HEK293 (cell line): Measurements from ENCODE around the gene CACNA2D4.

Experiments used
- HIC1 ChIP-seq: fragments of 450-650 bp; formaldehyde crosslinking; IDR thresholded peaks from 2 replicates; pipeline ENCODE4 v1.5.1; 2016; ENCODE audit warnings: missing biosample characterization, missing genetic modification characterization
- ZNF433 ChIP-seq: fragments of 450-650 bp; formaldehyde crosslinking; IDR thresholded peaks from 2 replicates; pipeline ENCODE4 v1.5.1; 2016; ENCODE audit warnings: missing biosample characterization, missing genetic modification characterization, low read depth
- TF ChIP-seq, protein P1 (sequence below): fragments of 450-650 bp; formaldehyde crosslinking; IDR thresholded peaks from 2 replicates; pipeline ENCODE4 v1.5.1; 2016; ENCODE audit warnings: missing biosample characterization, missing genetic modification characterization
- TF ChIP-seq, protein P2 (sequence below): fragments of 450-650 bp; formaldehyde crosslinking; IDR thresholded peaks from 2 replicates; pipeline ENCODE4 v1.5.1; 2016; ENCODE audit warnings: missing biosample characterization, missing genetic modification characterization

DNA sequence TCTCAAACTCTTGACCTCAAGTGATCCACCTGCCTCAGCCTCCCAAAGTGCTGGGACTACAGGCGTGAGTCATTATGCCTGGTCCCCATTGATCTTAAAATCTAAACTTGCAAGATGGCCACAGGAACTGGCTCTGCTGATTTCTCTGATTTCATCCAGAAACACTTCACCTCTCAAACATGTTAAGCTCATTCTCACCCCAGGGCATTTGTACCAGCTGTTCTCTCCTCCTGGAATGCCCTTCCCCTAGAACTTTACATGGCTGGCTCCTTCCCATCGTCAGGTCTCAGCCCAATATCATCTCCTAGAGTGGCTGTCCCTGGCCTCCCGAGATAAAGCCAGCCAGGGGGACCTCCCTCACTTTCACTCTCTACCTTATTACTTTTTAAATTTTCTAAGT, 103.3 kb downstream of the CACNA2D4 start:
- TF ChIP-seq HIC1: no peak
- TF ChIP-seq, protein P1, sequence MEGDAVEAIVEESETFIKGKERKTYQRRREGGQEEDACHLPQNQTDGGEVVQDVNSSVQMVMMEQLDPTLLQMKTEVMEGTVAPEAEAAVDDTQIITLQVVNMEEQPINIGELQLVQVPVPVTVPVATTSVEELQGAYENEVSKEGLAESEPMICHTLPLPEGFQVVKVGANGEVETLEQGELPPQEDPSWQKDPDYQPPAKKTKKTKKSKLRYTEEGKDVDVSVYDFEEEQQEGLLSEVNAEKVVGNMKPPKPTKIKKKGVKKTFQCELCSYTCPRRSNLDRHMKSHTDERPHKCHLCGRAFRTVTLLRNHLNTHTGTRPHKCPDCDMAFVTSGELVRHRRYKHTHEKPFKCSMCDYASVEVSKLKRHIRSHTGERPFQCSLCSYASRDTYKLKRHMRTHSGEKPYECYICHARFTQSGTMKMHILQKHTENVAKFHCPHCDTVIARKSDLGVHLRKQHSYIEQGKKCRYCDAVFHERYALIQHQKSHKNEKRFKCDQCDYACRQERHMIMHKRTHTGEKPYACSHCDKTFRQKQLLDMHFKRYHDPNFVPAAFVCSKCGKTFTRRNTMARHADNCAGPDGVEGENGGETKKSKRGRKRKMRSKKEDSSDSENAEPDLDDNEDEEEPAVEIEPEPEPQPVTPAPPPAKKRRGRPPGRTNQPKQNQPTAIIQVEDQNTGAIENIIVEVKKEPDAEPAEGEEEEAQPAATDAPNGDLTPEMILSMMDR (tag by site-specific recombination): no peak
- TF ChIP-seq, protein P2, sequence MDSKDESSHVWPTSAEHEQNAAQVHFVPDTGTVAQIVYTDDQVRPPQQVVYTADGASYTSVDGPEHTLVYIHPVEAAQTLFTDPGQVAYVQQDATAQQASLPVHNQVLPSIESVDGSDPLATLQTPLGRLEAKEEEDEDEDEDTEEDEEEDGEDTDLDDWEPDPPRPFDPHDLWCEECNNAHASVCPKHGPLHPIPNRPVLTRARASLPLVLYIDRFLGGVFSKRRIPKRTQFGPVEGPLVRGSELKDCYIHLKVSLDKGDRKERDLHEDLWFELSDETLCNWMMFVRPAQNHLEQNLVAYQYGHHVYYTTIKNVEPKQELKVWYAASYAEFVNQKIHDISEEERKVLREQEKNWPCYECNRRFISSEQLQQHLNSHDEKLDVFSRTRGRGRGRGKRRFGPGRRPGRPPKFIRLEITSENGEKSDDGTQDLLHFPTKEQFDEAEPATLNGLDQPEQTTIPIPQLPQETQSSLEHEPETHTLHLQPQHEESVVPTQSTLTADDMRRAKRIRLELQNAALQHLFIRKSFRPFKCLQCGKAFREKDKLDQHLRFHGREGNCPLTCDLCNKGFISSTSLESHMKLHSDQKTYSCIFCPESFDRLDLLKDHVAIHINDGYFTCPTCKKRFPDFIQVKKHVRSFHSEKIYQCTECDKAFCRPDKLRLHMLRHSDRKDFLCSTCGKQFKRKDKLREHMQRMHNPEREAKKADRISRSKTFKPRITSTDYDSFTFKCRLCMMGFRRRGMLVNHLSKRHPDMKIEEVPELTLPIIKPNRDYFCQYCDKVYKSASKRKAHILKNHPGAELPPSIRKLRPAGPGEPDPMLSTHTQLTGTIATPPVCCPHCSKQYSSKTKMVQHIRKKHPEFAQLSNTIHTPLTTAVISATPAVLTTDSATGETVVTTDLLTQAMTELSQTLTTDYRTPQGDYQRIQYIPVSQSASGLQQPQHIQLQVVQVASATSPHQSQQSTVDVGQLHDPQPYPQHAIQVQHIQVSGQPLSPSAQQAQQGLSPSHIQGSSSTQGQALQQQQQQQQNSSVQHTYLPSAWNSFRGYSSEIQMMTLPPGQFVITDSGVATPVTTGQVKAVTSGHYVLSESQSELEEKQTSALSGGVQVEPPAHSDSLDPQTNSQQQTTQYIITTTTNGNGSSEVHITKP (tag by site-specific recombination): no peak
- TF ChIP-seq ZNF433 (tag by site-specific recombination): no peak
